ENCODE results near the gene RMDN3.

The RMDN3 gene

GRCh38 chr15:40743921-40744814 is 10.9 kb downstream of the RMDN3 start:
- Histone ChIP-seq H3K4me3 (ENCODE audit: low read length) (no peak overlapping the region), H3K9ac (ENCODE audit: low read length) (no peak overlapping the region), H3K36me3 (ENCODE audit: control insufficient read depth, low read depth, low read length) (peaks cover 3% of the 10 kb centered on the region), H3K9me3 (ENCODE audit: control insufficient read depth, low read depth, low read length) (no peaks in the 10 kb centered on the region), H3K4me1 (ENCODE audit: control insufficient read depth, low read depth, low read length) (peaks cover 15% of the 10 kb centered on the region), H3K27ac (ENCODE audit: low read length) (no peak overlapping the region), H3K27me3 (ENCODE audit: control insufficient read depth, insufficient read depth, low read length) (no peaks in the 10 kb centered on the region)

GRCh38 chr15:40743485-40743901 is 11.6 kb downstream of the RMDN3 start:
- Histone ChIP-seq H3K9ac (ENCODE audit: low read length) (no peak overlapping the region), H3K36me3 (ENCODE audit: control insufficient read depth, low read depth, low read length) (peaks cover 3% of the 10 kb centered on the region), H3K4me1 (ENCODE audit: control insufficient read depth, low read depth, low read length) (peaks cover 22% of the 10 kb centered on the region), H3K4me3 (ENCODE audit: low read length) (no peak overlapping the region), H3K27ac (ENCODE audit: low read length) (no peak overlapping the region), H3K9me3 (ENCODE audit: control insufficient read depth, low read depth, low read length) (no peaks in the 10 kb centered on the region), H3K27me3 (ENCODE audit: control insufficient read depth, insufficient read depth, low read length) (no peaks in the 10 kb centered on the region)

- Histone ChIP-seq H3K9ac (ENCODE audit: low read length) (no peak overlapping the region), H3K27me3 (ENCODE audit: control insufficient read depth, insufficient read depth, low read length) (no peaks in the 10 kb centered on the region), H3K4me3 (ENCODE audit: low read length) (no peak overlapping the region), H3K36me3 (ENCODE audit: control insufficient read depth, low read depth, low read length) (peaks cover 31% of the 10 kb centered on the region), H3K4me1 (ENCODE audit: control insufficient read depth, low read depth, low read length) (peaks cover 29% of the 10 kb centered on the region), H3K9me3 (ENCODE audit: control insufficient read depth, low read depth, low read length) (no peaks in the 10 kb centered on the region), H3K27ac (ENCODE audit: low read length) (peak overlapping the region; percentile 29)
These were observed 15.2 kb downstream of the RMDN3 start for GRCh38 chr15:40739854-40740253.

GRCh38 chr15:40739047-40739446 is 16.0 kb downstream of the RMDN3 start:
- peaks cover 37% of the 10 kb centered on the region for H3K36me3 ChIP-seq (ENCODE audit: control insufficient read depth, low read depth, low read length)
- no peaks in the 10 kb centered on the region for H3K27me3 ChIP-seq (ENCODE audit: control insufficient read depth, insufficient read depth, low read length)
- peaks cover 29% of the 10 kb centered on the region for H3K4me1 ChIP-seq (ENCODE audit: control insufficient read depth, low read depth, low read length)
- no peak overlapping the region for H3K9ac ChIP-seq (ENCODE audit: low read length)
- peak overlapping the region; percentile 38 for H3K4me3 ChIP-seq (ENCODE audit: low read length)
- H3K9me3 ChIP-seq (ENCODE audit: control insufficient read depth, low read depth, low read length) = no peaks in the 10 kb centered on the region
- peak overlapping the region; percentile 29 for H3K27ac ChIP-seq (ENCODE audit: low read length)

GRCh38 chr15:40737048-40737447 is 18.0 kb downstream of the RMDN3 start:
- Histone ChIP-seq H3K4me3 (ENCODE audit: low read length) (no peak overlapping the region), H3K27me3 (ENCODE audit: control insufficient read depth, insufficient read depth, low read length) (no peaks in the 10 kb centered on the region), H3K9me3 (ENCODE audit: control insufficient read depth, low read depth, low read length) (no peaks in the 10 kb centered on the region), H3K27ac (ENCODE audit: low read length) (no peak overlapping the region), H3K4me1 (ENCODE audit: control insufficient read depth, low read depth, low read length) (peaks cover 29% of the 10 kb centered on the region), H3K36me3 (ENCODE audit: control insufficient read depth, low read depth, low read length) (peaks cover 43% of the 10 kb centered on the region), H3K9ac (ENCODE audit: low read length) (no peak overlapping the region)

GRCh38 chr15:40736575-40736974 is 18.5 kb downstream of the RMDN3 start:
- Histone ChIP-seq H3K27ac (ENCODE audit: low read length) (no peak overlapping the region), H3K27me3 (ENCODE audit: control insufficient read depth, insufficient read depth, low read length) (no peaks in the 10 kb centered on the region), H3K9ac (ENCODE audit: low read length) (no peak overlapping the region), H3K4me3 (ENCODE audit: low read length) (no peak overlapping the region), H3K4me1 (ENCODE audit: control insufficient read depth, low read depth, low read length) (peaks cover 29% of the 10 kb centered on the region), H3K9me3 (ENCODE audit: control insufficient read depth, low read depth, low read length) (no peaks in the 10 kb centered on the region), H3K36me3 (ENCODE audit: control insufficient read depth, low read depth, low read length) (peaks cover 48% of the 10 kb centered on the region)

- Histone ChIP-seq H3K27me3 (ENCODE audit: control insufficient read depth, insufficient read depth, low read length) (no peaks in the 10 kb centered on the region), H3K4me3 (ENCODE audit: low read length) (no peak overlapping the region), H3K9ac (ENCODE audit: low read length) (no peak overlapping the region), H3K27ac (ENCODE audit: low read length) (no peak overlapping the region), H3K36me3 (ENCODE audit: control insufficient read depth, low read depth, low read length) (peaks cover 51% of the 10 kb centered on the region), H3K4me1 (ENCODE audit: control insufficient read depth, low read depth, low read length) (no peaks in the 10 kb centered on the region), H3K9me3 (ENCODE audit: control insufficient read depth, low read depth, low read length) (no peaks in the 10 kb centered on the region)
These were observed 24.0 kb downstream of the RMDN3 start for GRCh38 chr15:40731034-40731433.

GRCh38 chr15:40723919-40724318 is 31.1 kb downstream of the RMDN3 start:
- Histone ChIP-seq H3K9ac (ENCODE audit: low read length) (no peak overlapping the region), H3K27ac (ENCODE audit: low read length) (no peak overlapping the region), H3K27me3 (ENCODE audit: control insufficient read depth, insufficient read depth, low read length) (no peaks in the 10 kb centered on the region), H3K36me3 (ENCODE audit: control insufficient read depth, low read depth, low read length) (peaks cover 52% of the 10 kb centered on the region), H3K9me3 (ENCODE audit: control insufficient read depth, low read depth, low read length) (no peaks in the 10 kb centered on the region), H3K4me3 (ENCODE audit: low read length) (no peak overlapping the region), H3K4me1 (ENCODE audit: control insufficient read depth, low read depth, low read length) (no peaks in the 10 kb centered on the region)

GRCh38 chr15:40722934-40723333 is 32.1 kb downstream of the RMDN3 start:
- H3K9ac ChIP-seq (ENCODE audit: low read length) = no peak overlapping the region
- H3K36me3 ChIP-seq (ENCODE audit: control insufficient read depth, low read depth, low read length) = peaks cover 50% of the 10 kb centered on the region
- no peak overlapping the region for H3K27ac ChIP-seq (ENCODE audit: low read length)
- H3K9me3 ChIP-seq (ENCODE audit: control insufficient read depth, low read depth, low read length) = no peaks in the 10 kb centered on the region
- no peaks in the 10 kb centered on the region for H3K27me3 ChIP-seq (ENCODE audit: control insufficient read depth, insufficient read depth, low read length)
- no peak overlapping the region for H3K4me3 ChIP-seq (ENCODE audit: low read length)
- H3K4me1 ChIP-seq (ENCODE audit: control insufficient read depth, low read depth, low read length) = no peaks in the 10 kb centered on the region

- peaks cover 56% of the 10 kb centered on the region for H3K36me3 ChIP-seq (ENCODE audit: control insufficient read depth, low read depth, low read length)
- no peak overlapping the region for H3K27ac ChIP-seq (ENCODE audit: low read length)
- H3K9me3 ChIP-seq (ENCODE audit: control insufficient read depth, low read depth, low read length) = no peaks in the 10 kb centered on the region
- H3K4me1 ChIP-seq (ENCODE audit: control insufficient read depth, low read depth, low read length) = no peaks in the 10 kb centered on the region
- H3K27me3 ChIP-seq (ENCODE audit: control insufficient read depth, insufficient read depth, low read length) = no peaks in the 10 kb centered on the region
- H3K9ac ChIP-seq (ENCODE audit: low read length) = no peak overlapping the region
- no peak overlapping the region for H3K4me3 ChIP-seq (ENCODE audit: low read length)
These were observed 32.7 kb downstream of the RMDN3 start for GRCh38 chr15:40722354-40722753.

GRCh38 chr15:40721701-40722100 is 33.4 kb downstream of the RMDN3 start:
- Histone ChIP-seq H3K4me1 (ENCODE audit: control insufficient read depth, low read depth, low read length) (no peaks in the 10 kb centered on the region), H3K9me3 (ENCODE audit: control insufficient read depth, low read depth, low read length) (no peaks in the 10 kb centered on the region), H3K27ac (ENCODE audit: low read length) (no peak overlapping the region), H3K36me3 (ENCODE audit: control insufficient read depth, low read depth, low read length) (peaks cover 56% of the 10 kb centered on the region), H3K9ac (ENCODE audit: low read length) (no peak overlapping the region), H3K4me3 (ENCODE audit: low read length) (no peak overlapping the region), H3K27me3 (ENCODE audit: control insufficient read depth, insufficient read depth, low read length) (no peaks in the 10 kb centered on the region)

- Histone ChIP-seq H3K27ac (ENCODE audit: low read length) (no peak overlapping the region), H3K4me3 (ENCODE audit: low read length) (no peak overlapping the region), H3K9ac (ENCODE audit: low read length) (no peak overlapping the region), H3K4me1 (ENCODE audit: control insufficient read depth, low read depth, low read length) (no peaks in the 10 kb centered on the region), H3K9me3 (ENCODE audit: control insufficient read depth, low read depth, low read length) (no peaks in the 10 kb centered on the region), H3K36me3 (ENCODE audit: control insufficient read depth, low read depth, low read length) (peaks cover 52% of the 10 kb centered on the region), H3K27me3 (ENCODE audit: control insufficient read depth, insufficient read depth, low read length) (no peaks in the 10 kb centered on the region)
These were observed 38.9 kb downstream of the RMDN3 start for GRCh38 chr15:40716165-40716564.

All from iPS-18a (cell line).